Heart left ventricle (tissue), 13 donors: ENCODE results near the gene CACNA1S.

Experiments
- CTCF ChIP-seq, 12 donors: fragments of 200-600 bp; sonication (generic) in 4 of 12; IDR thresholded peaks; one replicate each; pipeline versions ENCODE4 v1.5.0 to v1.8.0; 2018 to 2022; ENCODE audit warnings: antibody characterized with exemption in 12 of 12, mild to moderate bottlenecking in 5 of 12
- POLR2A ChIP-seq, 2 donors: fragments of 450-650 bp; IDR thresholded peaks; one replicate each; pipeline ENCODE4 v1.6.1; 2017; ENCODE audit warnings: antibody characterized with exemption in 2 of 2, mild to moderate bottlenecking in 2 of 2, moderate library complexity in 2 of 2
- donor health status: ischemic (EF 13 %, LVEDD 7.1; RV severe dilation, severe dysfunction).
- donor health status: DM: no; HTN: yes; CAD: no.
- donor health status: DM: no; HTN: no; CAD: no.
- donor health status: ischemic (EF 25% LVEDD 6.9; RV normal size, moderate dysfunction).
- donor health status: ischemic (EF 25% LVEDD 5.7; RV mildly dilated, moderate dysfunction).
- donor health status: ischemic (EF 35%, LVEDD 5.7; RV mildly dilated, moderate dysfunction).
- donor health status: nonischemic (EF 11% LVEDD 7.7; RV severe dilation, severe dysfunction).
- donor health status: DM: yes; HTN: yes; CAD: no.
- donor health status: PGD.
- donor health status: ischemic (EF 29% LVEDD 5.4; RV normal size, mild dysfunction).
- donor health status: nonischemic (EF 23%, LVEDD 6.1; RV moderate dilation, normal function).

GRCh38 chr1:201085902-201086735 lies 26.1 kb downstream of the CACNA1S start:
- TF ChIP-seq CTCF (IDR thresholded peaks at IDR 0.05) (peak; percentile 35 to 62 (median 46)), POLR2A (IDR thresholded peaks at IDR 0.05) (no peak)
